ENCODE measurements around the gene HACL1.

The HACL1 gene

DNA sequence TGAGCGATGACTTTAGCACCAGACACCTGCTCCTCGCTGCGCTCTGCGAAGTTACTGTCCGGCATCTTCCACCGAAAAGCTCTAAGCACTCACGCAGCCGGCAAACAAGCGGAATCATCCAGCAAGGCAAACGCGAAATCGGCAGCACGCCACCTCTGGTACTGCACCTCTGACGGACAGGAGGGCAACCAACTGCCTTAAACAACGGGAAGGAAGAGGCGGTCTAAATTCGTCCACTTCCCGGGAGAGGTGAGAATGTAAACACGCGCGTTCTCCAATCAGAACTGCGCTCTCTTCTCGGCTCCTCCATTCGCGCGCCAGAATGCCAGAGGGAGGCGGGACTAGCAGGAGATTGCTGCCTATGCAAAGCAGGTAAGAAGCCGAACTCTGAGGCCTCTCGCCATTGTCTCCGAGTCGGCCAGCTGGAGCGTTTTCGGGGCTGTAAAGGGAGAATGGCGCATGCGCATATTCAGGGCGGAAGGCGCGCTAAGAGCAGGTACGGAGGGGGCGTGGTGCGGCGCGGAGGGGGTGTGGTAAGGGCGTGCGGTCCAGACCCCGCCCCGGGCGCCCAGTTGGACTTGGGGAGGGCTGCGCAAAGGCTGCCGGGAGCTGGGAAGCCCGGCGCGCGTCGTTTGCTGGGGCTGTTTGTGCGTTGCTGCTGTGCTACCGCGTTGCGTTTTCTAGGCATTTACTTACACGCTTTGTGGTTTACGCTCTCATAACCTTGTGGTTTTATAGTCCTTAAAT is at the start of gene HACL1, which contains the start of gene BTD:
HACL1 (minus strand) TSS at position 171 of the 747 bp plus-strand sequence; CDS start at position 65, 106 bp downstream.
BTD (plus strand) TSS at position 347 of the 747 bp plus-strand sequence. CDS start 33,695 bp downstream, outside the sequence.
- peaks cover 31% of the 10 kb centered on the region for H3K4me1 ChIP-seq (ENCODE audit: control insufficient read depth, insufficient read depth, low read length)
- H3K9me3 ChIP-seq (ENCODE audit: control insufficient read depth, low read length): no peaks in the 10 kb centered on the region
- peak within 1 kb of the TSS; percentile 85 for H3K9ac ChIP-seq (ENCODE audit: low read length)
- H3K4me3 ChIP-seq (ENCODE audit: low read length): peak within 1 kb of the TSS; percentile 82
- H3K36me3 ChIP-seq (ENCODE audit: control insufficient read depth, insufficient read depth, low read length): no peaks in the 10 kb centered on the region
- no peaks in the 10 kb centered on the region for H3K27me3 ChIP-seq (ENCODE audit: control insufficient read depth, insufficient read depth, low read length)

- H3K36me3 ChIP-seq (ENCODE audit: control insufficient read depth, insufficient read depth, low read length): no peaks in the 10 kb centered on the region
- no peaks in the 10 kb centered on the region for H3K4me1 ChIP-seq (ENCODE audit: control insufficient read depth, insufficient read depth, low read length)
- no peaks in the 10 kb centered on the region for H3K27me3 ChIP-seq (ENCODE audit: control insufficient read depth, insufficient read depth, low read length)
- H3K9ac ChIP-seq (ENCODE audit: low read length): no peak overlapping the region
- no peaks in the 10 kb centered on the region for H3K9me3 ChIP-seq (ENCODE audit: control insufficient read depth, low read length)
- H3K4me3 ChIP-seq (ENCODE audit: low read length): no peak overlapping the region
These were observed 48.5 kb upstream of the HACL1 start for GRCh38 chr3:15649858-15650257.

DNA sequence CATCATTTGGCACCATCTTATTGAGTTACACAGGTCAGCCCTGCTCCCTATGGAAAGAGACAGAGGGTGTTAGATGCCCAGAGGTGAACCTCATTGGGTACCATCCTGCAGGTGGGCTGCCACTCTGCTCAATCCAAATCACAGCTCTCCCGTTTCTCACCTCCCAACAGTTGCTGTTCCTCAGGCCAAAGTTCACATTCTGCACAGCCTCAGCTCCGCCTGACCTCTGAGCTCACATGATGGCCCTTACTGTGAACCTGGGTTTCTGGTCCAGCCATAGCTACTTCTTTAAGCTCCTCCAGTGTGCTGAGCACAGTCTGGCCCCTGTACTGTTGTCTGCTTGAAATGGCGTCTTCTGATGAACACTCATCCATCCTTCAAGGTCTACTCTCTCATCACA is 48.0 kb upstream of the HACL1 start:
- H3K9me3 ChIP-seq (ENCODE audit: control insufficient read depth, low read length): no peaks in the 10 kb centered on the region
- H3K27me3 ChIP-seq (ENCODE audit: control insufficient read depth, insufficient read depth, low read length): no peaks in the 10 kb centered on the region
- no peak overlapping the region for H3K4me3 ChIP-seq (ENCODE audit: low read length)
- H3K36me3 ChIP-seq (ENCODE audit: control insufficient read depth, insufficient read depth, low read length): no peaks in the 10 kb centered on the region
- no peak overlapping the region for H3K9ac ChIP-seq (ENCODE audit: low read length)
- H3K4me1 ChIP-seq (ENCODE audit: control insufficient read depth, insufficient read depth, low read length): no peaks in the 10 kb centered on the region

GRCh38 chr3:15647611-15648167 is 46.3 kb upstream of the HACL1 start:
- Histone ChIP-seq H3K4me3 (ENCODE audit: low read length) (no peak overlapping the region), H3K36me3 (ENCODE audit: control insufficient read depth, insufficient read depth, low read length) (no peaks in the 10 kb centered on the region), H3K4me1 (ENCODE audit: control insufficient read depth, insufficient read depth, low read length) (no peaks in the 10 kb centered on the region), H3K9ac (ENCODE audit: low read length) (no peak overlapping the region), H3K27me3 (ENCODE audit: control insufficient read depth, insufficient read depth, low read length) (no peaks in the 10 kb centered on the region), H3K9me3 (ENCODE audit: control insufficient read depth, low read length) (no peaks in the 10 kb centered on the region)

- no peaks in the 10 kb centered on the region for H3K36me3 ChIP-seq (ENCODE audit: control insufficient read depth, insufficient read depth, low read length)
- H3K4me1 ChIP-seq (ENCODE audit: control insufficient read depth, insufficient read depth, low read length): no peaks in the 10 kb centered on the region
- no peaks in the 10 kb centered on the region for H3K27me3 ChIP-seq (ENCODE audit: control insufficient read depth, insufficient read depth, low read length)
- H3K9me3 ChIP-seq (ENCODE audit: control insufficient read depth, low read length): no peaks in the 10 kb centered on the region
- no peak overlapping the region for H3K4me3 ChIP-seq (ENCODE audit: low read length)
- no peak overlapping the region for H3K9ac ChIP-seq (ENCODE audit: low read length)
These were observed 45.6 kb upstream of the HACL1 start for GRCh38 chr3:15646851-15647511.

DNA sequence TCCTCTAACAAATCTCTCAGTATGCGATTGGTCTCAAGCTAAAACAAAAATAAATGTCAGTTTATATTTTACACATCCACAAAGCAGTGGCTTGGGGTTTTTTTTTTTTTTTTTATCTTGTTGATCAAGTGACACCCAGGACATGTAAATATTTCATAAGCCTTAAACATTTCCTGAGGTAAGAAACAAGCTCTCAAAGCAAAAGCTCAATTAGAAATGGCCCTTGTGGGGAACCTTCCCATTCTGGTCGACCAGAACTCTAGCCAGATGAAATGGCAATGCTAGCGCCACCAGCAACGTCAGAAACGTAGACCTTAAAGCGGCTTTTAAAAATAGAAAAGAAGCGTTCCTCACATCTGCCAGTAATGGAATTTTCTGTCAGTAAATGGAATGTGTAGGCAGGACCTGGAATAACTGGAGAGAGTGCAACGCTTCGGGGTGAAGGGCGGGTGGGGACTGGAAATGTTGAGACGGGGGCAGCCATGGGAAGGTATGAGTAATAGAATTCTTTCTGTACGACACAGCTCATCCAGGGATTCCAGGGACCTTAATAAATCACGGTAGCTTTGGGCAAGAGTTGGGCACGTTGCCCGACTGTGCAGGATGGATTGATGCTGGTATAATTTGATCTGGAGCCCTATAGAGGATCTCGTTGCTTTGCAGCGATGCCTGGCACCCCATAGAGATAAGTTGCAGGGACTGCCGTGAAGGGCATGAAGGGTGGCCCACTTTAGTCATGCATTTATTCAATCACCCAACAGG is 44.6 kb upstream of the HACL1 start:
- H3K9me3 ChIP-seq (ENCODE audit: control insufficient read depth, low read length): no peaks in the 10 kb centered on the region
- no peaks in the 10 kb centered on the region for H3K4me1 ChIP-seq (ENCODE audit: control insufficient read depth, insufficient read depth, low read length)
- H3K9ac ChIP-seq (ENCODE audit: low read length): no peak overlapping the region
- H3K36me3 ChIP-seq (ENCODE audit: control insufficient read depth, insufficient read depth, low read length): no peaks in the 10 kb centered on the region
- H3K4me3 ChIP-seq (ENCODE audit: low read length): no peak overlapping the region
- no peaks in the 10 kb centered on the region for H3K27me3 ChIP-seq (ENCODE audit: control insufficient read depth, insufficient read depth, low read length)

- no peaks in the 10 kb centered on the region for H3K27me3 ChIP-seq (ENCODE audit: control insufficient read depth, insufficient read depth, low read length)
- no peaks in the 10 kb centered on the region for H3K9me3 ChIP-seq (ENCODE audit: control insufficient read depth, low read length)
- no peaks in the 10 kb centered on the region for H3K4me1 ChIP-seq (ENCODE audit: control insufficient read depth, insufficient read depth, low read length)
- H3K36me3 ChIP-seq (ENCODE audit: control insufficient read depth, insufficient read depth, low read length): no peaks in the 10 kb centered on the region
- no peak overlapping the region for H3K9ac ChIP-seq (ENCODE audit: low read length)
- H3K4me3 ChIP-seq (ENCODE audit: low read length): no peak overlapping the region
These were observed 43.9 kb upstream of the HACL1 start for GRCh38 chr3:15645246-15645645.

DNA sequence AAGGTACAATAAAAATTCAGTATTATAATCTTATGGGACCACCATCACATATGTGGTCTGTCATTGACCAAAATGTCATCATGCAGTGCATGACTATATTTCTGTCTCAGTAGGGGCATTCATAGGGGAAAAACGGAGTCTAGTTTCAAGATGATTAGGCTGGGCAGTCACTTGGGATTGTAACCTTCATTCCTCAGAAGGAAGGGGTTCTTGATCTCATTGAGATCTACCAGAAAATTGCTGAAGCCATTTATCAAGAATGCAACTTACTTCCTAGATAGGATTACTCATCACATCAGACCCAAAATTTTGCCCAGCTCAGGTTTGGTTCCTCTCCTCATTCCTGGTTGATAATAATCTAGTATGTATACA is 37.5 kb upstream of the HACL1 start:
- Histone ChIP-seq H3K36me3 (ENCODE audit: control insufficient read depth, insufficient read depth, low read length) (no peaks in the 10 kb centered on the region), H3K27me3 (ENCODE audit: control insufficient read depth, insufficient read depth, low read length) (no peaks in the 10 kb centered on the region), H3K9ac (ENCODE audit: low read length) (no peak overlapping the region), H3K9me3 (ENCODE audit: control insufficient read depth, low read length) (no peaks in the 10 kb centered on the region), H3K4me1 (ENCODE audit: control insufficient read depth, insufficient read depth, low read length) (peaks cover 5% of the 10 kb centered on the region), H3K4me3 (ENCODE audit: low read length) (no peak overlapping the region)

DNA sequence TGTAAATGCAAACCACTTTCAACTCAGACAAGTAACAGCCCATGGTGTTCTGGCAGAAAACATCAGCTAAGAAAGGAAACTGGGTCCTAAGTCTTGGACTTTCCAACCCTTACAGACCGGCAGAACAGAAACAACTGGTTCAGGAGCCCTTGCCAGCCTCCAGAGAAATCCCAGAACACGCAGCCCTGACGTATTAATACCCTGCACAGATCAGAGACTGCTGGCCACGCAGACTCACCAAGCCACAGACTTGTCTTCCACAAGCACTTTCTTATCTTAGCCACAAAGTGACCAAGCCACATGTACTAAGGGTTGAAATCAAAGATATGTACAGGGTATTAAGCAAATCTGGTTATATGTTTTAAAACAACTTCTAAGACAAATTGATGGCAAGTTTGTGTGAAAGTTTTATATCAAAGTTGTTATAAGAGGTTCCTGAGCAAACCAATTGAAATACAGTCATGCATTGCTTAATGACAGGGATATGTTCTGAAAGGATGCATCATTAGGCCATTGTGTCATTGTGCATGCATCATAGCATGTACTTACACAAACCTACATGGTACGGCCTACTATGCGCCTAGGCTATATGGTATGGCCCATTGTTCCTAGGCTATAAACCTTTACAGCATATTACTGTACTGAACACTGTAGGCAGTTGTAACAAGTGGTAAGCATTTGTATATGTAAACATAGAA is 37.0 kb upstream of the HACL1 start:
- H3K9me3 ChIP-seq (ENCODE audit: control insufficient read depth, low read length): no peaks in the 10 kb centered on the region
- no peak overlapping the region for H3K9ac ChIP-seq (ENCODE audit: low read length)
- no peaks in the 10 kb centered on the region for H3K36me3 ChIP-seq (ENCODE audit: control insufficient read depth, insufficient read depth, low read length)
- no peaks in the 10 kb centered on the region for H3K27me3 ChIP-seq (ENCODE audit: control insufficient read depth, insufficient read depth, low read length)
- peaks cover 10% of the 10 kb centered on the region for H3K4me1 ChIP-seq (ENCODE audit: control insufficient read depth, insufficient read depth, low read length)
- H3K4me3 ChIP-seq (ENCODE audit: low read length): no peak overlapping the region

DNA sequence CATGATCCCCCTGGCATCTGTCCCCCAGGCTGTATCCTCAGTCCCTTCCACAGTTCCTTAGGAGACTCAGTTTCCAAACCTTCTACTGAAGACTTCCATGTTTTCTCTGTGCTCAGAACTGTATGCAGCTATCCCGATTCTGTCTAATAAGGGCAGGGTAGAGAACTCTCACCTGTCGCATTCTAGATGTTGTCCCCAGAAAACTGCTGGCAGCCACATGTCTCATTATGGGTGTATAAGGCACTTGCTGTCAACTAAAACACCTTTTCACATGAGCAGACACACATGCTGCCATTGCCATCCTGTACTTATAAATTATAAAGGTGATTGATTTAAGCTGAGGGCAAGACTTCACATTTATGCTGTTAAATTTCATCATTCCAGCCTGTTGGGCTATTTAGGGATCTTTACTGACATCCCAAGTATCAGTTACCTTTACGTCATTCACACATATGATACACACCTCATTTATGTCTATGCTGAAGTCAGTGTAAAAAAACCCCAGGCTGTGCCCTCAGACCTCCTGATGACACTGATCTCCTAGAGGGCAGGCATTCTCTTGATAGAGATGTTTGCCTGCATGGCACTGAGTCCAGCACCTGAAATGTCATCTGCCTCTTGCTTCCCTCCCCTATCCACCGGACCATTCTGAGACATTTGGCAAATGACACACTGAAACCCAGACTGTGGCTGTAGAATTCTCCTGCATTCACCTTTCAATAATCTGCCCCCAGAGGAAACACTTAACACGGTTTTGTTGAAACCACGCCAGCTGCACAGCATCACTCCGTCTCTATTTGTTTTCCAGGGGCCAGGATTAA is 36.0 kb upstream of the HACL1 start:
- Histone ChIP-seq H3K4me1 (ENCODE audit: control insufficient read depth, insufficient read depth, low read length) (peaks cover 12% of the 10 kb centered on the region), H3K4me3 (ENCODE audit: low read length) (no peak overlapping the region), H3K36me3 (ENCODE audit: control insufficient read depth, insufficient read depth, low read length) (no peaks in the 10 kb centered on the region), H3K9ac (ENCODE audit: low read length) (no peak overlapping the region), H3K9me3 (ENCODE audit: control insufficient read depth, low read length) (no peaks in the 10 kb centered on the region), H3K27me3 (ENCODE audit: control insufficient read depth, insufficient read depth, low read length) (no peaks in the 10 kb centered on the region)
